Measurements from ENCODE around the gene BANF1. TPM values are rescaled to one million over a fixed set of nuclear protein-coding genes. Genes with fewer than 3 reads are reported as not detected.

Gene BANF1
- total and polyA plus RNA-seq, 10 of the 15 experiments (the other 5 are each of a cell fraction or from before 2014, with no cell fraction given), result 99.0 to 574 (median 297) TPM

GRCh38 chr11:65979261-65979759 lies 23.0 kb upstream of the BANF1 start:
- H3K9ac ChIP-seq (ENCODE audit: control insufficient read depth, insufficient read depth, low read length), result no peak overlapping the region
- no peak for FAIRE-seq
- POLR2A ChIA-PET, result interaction anchor here (0.5 to 0.6 kb wide), 2 partner anchors 19 to 142 kb away, joined by 4 to 5 read pairs; no protein-coding TSS in a partner anchor
- peaks cover 2 to 20% of the 10 kb centered on the region in 2 experiments; a peak in 3 of 4 replicates for H3K36me3 ChIP-seq (ENCODE audit: control insufficient read depth in 2 of 2, insufficient read depth in 2 of 2, low read length in 1 of 2)
- no peaks in the 10 kb centered on the region for H3K27me3 ChIP-seq (replicated peaks in 1 of 2; ENCODE audit: control insufficient read depth in 2 of 2, insufficient read depth in 2 of 2, low read length in 1 of 2)
- SMC1A ChIA-PET (ENCODE audit: uncharacterized antibody, unreplicated experiment), result no interaction called here
- ATAC-seq, result no peak; the same call in 1 of the 3 replicates
- no peak overlapping the region for H3K4me3 ChIP-seq
- TF ChIP-seq POLR2A (IDR thresholded peaks at IDR 0.05; ENCODE audit: low read depth, low read length) (peak; percentile 62), SMAD5 (IDR thresholded peaks at IDR 0.05; ENCODE audit: low read depth) (no peak)
- CTCF ChIA-PET, result interaction anchor here (1.7 kb wide), 1 partner anchor 95 kb away, joined by 4 read pairs; no protein-coding TSS in a partner anchor
- H3K9me3 ChIP-seq (replicated peaks; ENCODE audit: control insufficient read depth, insufficient read depth, low read length), result no peaks in the 10 kb centered on the region
- H2AFZ ChIP-seq (ENCODE audit: control insufficient read depth, low read depth, low read length), result no peak overlapping the region
- no TSS peak for BruUV-seq (replicated peaks)
- RAD21 ChIA-PET (ENCODE audit: unreplicated experiment), result no interaction called here
- no peaks in the 10 kb centered on the region for H3K79me2 ChIP-seq (ENCODE audit: control insufficient read depth, insufficient read depth, low read length)
- no peak for DNase-seq (ENCODE audit: low read depth, low spot score)
- intact Hi-C loops (cut with micrococcal nuclease; ENCODE audit: unreplicated experiment), result no loop called here
- in situ Hi-C loops (cut with MboI), result no loop called here
- H4K20me1 ChIP-seq (ENCODE audit: control insufficient read depth, insufficient read depth), result no peaks in the 10 kb centered on the region
- H3K4me1 ChIP-seq (ENCODE audit: control insufficient read depth, insufficient read depth, low read length), result no peaks in the 10 kb centered on the region
- H3K27ac ChIP-seq (ENCODE audit: control insufficient read depth, insufficient read depth), result no peak overlapping the region
- 85% methylated on average over 10 of the region's 10 CpGs for WGBS (ENCODE audit: insufficient coverage, insufficient replicate concordance, low lambda C conversion rate, missing lambda C conversion rate)
- H3K4me2 ChIP-seq (ENCODE audit: control insufficient read depth, insufficient read depth), result no peak overlapping the region

GRCh38 chr11:65981101-65981740 lies 21.1 kb upstream of the BANF1 start:
- BruUV-seq (replicated peaks), result no TSS peak
- Histone ChIP-seq H3K4me2 (ENCODE audit: control insufficient read depth, insufficient read depth) (no peak overlapping the region), H3K9ac (ENCODE audit: control insufficient read depth, insufficient read depth, low read length) (no peak overlapping the region), H3K4me1 (ENCODE audit: control insufficient read depth, insufficient read depth, low read length) (no peaks in the 10 kb centered on the region), H3K79me2 (ENCODE audit: control insufficient read depth, insufficient read depth, low read length) (no peaks in the 10 kb centered on the region), H3K9me3 (replicated peaks; ENCODE audit: control insufficient read depth, insufficient read depth, low read length) (no peaks in the 10 kb centered on the region), H3K27me3 (replicated peaks in 1 of 2; ENCODE audit: control insufficient read depth in 2 of 2, insufficient read depth in 2 of 2, low read length in 1 of 2) (no peaks in the 10 kb centered on the region), H2AFZ (ENCODE audit: control insufficient read depth, low read depth, low read length) (no peak overlapping the region), H3K4me3 (no peak overlapping the region), H3K27ac (ENCODE audit: control insufficient read depth, insufficient read depth) (no peak overlapping the region), H4K20me1 (ENCODE audit: control insufficient read depth, insufficient read depth) (no peaks in the 10 kb centered on the region), H3K36me3 (ENCODE audit: control insufficient read depth in 2 of 2, insufficient read depth in 2 of 2, low read length in 1 of 2) (peaks cover 2 to 20% of the 10 kb centered on the region in 2 experiments; a peak in 3 of 4 replicates)
- intact Hi-C loops (cut with micrococcal nuclease; ENCODE audit: unreplicated experiment), result no loop called here
- ChIA-PET POLR2A (interaction anchor here (0.5 kb wide), 1 partner anchor 51 kb away, joined by 3 read pairs; no protein-coding TSS in a partner anchor), CTCF (interaction anchor here (0.9 to 1.1 kb wide), 2 partner anchors 154 to 202 kb away, joined by 3 read pairs; no protein-coding TSS in a partner anchor), RAD21 (ENCODE audit: unreplicated experiment) (no interaction called here), SMC1A (ENCODE audit: uncharacterized antibody, unreplicated experiment) (no interaction called here)
- no peak for TF ChIP-seq CHD1 (IDR thresholded peaks at IDR 0.05; ENCODE audit: low read depth, low read length)
- TF ChIP-seq LARP7 (IDR thresholded peaks at IDR 0.05), result no peak
- no peak for TF ChIP-seq ETV6 (conservative IDR thresholded peaks at IDR 0.05 in 1 of 2, IDR thresholded peaks at IDR 0.05 in 1 of 2; ENCODE audit: borderline replicate concordance in 1 of 2, low read depth in 1 of 2)
- 0 out of 2 replicates have a peak, but pooled peaks have one; percentile 28 for TF ChIP-seq POLR2A (IDR thresholded peaks at IDR 0.05; ENCODE audit: low read depth, low read length)
- TF ChIP-seq ZBTB11 (CRISPR knock-in tag; IDR thresholded peaks at IDR 0.05), result no peak
- TF ChIP-seq NRF1 (conservative IDR thresholded peaks at IDR 0.05; ENCODE audit: low read depth, low read length), result no peak
- no peak for TF ChIP-seq MAX (IDR thresholded peaks at IDR 0.05; ENCODE audit: low read depth, low read length)
- no peak for DNase-seq (ENCODE audit: low read depth, low spot score)
- no peak for FAIRE-seq
- in situ Hi-C loops (cut with MboI), result no loop called here
- no peak; the same call in 2 of the 3 replicates for ATAC-seq
- WGBS (ENCODE audit: insufficient coverage, insufficient replicate concordance, low lambda C conversion rate, missing lambda C conversion rate), result 73% methylated on average over 12 of the region's 12 CpGs
